ENCODE measurements around the gene ALK. TPM values are rescaled to one million over a fixed set of nuclear protein-coding genes. Genes with fewer than 3 reads are reported as not detected.

ALK gene
- total RNA-seq, 1 experiment from 2014 or later, result not detected

DNA sequence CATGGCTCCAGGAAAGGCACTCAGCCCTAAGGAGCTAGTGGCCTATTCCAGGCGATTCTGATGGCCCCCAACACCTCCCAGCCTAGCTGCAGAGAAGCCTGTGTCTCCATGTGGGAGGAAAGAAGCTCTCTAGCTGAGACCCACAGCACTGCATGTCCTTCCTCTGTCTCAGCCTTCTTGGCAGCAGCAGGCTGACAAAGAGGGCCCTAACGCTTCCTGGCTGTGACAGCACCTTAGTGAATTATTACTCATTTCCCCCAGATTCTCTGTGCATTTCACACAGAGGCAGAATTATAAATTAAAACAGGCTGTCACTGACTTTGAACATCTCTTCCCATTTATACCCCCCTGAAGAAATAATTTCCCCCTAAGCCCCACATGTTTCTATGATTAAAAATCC, 599.4 kb downstream of the ALK start:
- no peak for DNase-seq (ENCODE audit: low spot score)

DNA sequence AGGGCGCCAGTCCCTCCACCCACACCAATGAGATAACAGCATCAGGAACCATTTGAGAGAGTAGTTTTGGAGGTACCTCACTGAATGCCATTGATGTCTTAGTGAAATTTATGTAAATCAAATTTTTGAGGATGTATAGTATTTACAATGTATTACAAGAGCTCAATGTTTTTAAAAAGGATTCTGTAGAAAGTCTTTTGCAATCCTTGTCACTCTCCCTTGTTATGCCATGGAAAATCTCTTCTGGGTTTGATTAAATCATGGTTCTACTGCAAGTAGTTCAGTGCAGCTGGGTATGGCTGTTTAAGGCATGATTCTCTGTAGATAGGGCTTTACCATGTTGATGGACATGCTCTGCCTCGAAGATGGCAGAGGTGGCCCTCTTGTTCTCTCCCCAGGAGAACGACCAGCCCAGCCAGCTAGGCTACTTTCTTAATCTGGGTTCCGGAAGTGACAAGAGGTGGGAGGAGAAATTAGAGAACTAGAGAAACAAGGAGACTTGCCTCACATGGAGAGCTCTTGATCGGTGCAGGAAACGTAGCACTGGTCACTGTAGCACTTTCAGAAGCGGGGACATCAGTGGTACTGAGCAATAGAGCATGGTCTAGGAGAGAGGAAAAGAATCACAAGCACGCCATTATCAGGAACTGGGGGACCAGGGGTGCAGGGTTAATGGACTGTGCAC, 603.4 kb downstream of the ALK start:
- no peak for DNase-seq (ENCODE audit: low spot score)

GRCh38 chr2:29317077-29317517, 604.3 kb downstream of the ALK start:
- no peak for DNase-seq (ENCODE audit: low spot score)

GRCh38 chr2:29314816-29315571, 606.4 kb downstream of the ALK start:
- DNase-seq (ENCODE audit: low spot score), result peak; percentile 6

DNA sequence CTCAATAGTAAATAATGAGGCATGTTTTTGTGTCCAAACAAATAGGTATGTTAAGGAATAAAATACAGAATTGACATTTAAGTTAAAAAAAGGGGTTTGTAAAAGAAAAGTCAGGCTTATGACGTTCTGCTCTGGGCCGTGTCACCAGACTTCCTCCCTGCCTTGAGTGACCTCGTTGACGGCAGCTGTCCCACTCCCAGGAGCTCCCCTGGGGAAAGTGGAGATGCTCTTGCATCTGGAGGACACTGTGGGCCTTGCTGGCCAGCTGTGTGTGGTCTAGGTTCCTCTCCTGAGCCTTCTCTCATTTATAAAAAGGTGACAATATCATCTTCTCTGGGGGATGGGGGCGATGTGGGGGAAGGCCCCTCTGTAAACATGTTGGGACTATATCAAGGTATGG, 609.9 kb downstream of the ALK start:
- DNase-seq (ENCODE audit: low spot score), result no peak

GRCh38 chr2:29310650-29311348, 610.6 kb downstream of the ALK start:
- DNase-seq (ENCODE audit: low spot score), result no peak

DNA sequence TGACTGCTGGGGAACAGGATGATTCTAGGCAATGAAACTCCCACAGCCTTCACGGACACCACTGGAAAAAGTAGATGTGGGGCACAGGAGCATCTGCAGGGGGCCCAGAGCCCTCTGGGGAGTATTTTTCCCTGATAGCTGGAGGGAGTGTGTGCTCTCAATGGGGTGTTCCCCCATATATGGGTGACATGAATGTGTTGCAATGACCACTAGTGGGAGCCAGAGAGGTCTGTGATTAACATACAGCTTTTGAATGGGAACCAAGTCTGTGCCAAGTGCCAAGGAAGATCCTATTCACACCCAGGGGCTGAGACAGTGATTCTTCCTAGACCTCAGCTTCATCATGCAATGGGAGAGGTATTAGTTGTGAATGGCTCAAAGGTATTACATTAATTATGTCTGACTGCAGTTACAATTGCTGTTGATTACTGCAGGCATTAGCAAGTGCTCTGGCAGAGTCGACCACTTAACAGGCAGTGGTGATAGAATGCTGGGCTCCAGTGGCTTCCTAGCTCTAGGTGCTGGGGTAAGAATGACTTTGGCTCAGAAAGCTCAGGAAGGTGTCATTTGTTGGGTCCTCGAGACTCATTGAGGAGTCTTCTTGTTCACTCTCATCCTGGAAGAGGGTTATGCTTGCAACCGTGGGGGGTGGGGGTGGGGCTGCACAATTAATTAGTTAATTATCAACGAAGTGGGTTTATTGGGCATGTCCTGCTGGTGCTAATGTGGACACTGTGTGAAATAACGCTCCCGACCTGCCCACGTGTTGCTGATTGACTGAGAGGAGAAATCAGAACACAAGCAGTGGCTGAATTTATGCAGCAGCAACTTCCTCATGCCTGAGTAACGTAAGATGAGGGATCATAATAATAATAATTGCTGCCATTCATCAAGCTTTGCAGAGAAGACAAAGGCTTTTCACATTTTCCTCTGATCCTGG, 612.0 kb downstream of the ALK start:
- peak; percentile 21 for DNase-seq (ENCODE audit: low spot score)

GRCh38 chr2:29308366-29308765, 613.0 kb downstream of the ALK start:
- no peak for DNase-seq (ENCODE audit: low spot score)

- no peak for DNase-seq (ENCODE audit: low spot score)
Observed at GRCh38 chr2:29307519-29307918, 613.9 kb downstream of the ALK start.

DNA sequence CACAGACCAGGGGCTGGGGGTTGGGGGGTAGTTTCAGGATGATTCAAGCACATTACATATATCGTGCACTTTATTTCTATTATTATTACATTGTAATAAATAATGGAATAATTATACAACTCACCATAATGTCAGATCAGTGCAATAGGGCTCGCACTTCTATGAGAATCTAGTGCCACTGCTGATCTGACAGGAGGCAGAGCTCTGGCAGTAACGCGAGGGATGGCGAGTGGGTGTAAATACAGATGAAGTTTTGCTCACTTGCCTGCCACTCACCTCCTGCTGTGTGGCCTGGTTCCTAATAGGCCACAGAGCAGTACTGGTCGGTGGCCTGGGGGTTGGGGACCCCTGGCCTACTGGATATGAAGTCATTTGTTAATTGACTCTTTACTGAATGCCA, 615.6 kb downstream of the ALK start:
- DNase-seq (ENCODE audit: low spot score), result no peak

DNA sequence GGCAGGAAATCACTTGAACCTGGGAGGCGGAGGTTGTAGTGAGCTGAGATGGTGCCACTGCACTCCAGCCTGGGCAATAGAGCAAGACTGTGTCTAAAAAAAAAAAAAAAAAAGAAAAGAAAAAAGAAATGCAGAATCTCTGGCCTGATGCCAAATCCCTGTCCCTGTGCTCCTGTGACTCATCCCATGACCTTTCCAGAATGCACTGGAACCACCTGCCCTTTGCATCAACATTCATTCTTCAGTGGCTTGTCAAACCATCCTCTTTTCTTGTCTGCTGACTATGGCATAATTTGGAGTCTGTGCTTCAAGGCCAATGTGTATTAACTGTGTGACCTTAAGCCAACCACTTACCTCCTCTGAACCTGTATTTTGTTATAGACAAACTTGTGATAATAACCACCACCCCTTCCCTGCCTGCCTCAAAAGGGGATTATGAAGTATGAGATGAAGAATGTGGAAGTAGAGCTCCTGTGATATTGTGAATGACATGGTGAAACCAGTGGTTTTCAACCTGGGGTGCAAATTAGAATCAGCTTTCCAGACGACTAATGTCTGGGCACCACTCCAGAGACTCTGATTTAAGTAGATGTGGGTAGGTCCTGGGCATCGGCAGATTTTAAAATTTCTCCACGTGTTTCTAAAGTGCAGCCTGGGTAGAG, 616.9 kb downstream of the ALK start:
- DNase-seq (ENCODE audit: low spot score), result no peak

DNA sequence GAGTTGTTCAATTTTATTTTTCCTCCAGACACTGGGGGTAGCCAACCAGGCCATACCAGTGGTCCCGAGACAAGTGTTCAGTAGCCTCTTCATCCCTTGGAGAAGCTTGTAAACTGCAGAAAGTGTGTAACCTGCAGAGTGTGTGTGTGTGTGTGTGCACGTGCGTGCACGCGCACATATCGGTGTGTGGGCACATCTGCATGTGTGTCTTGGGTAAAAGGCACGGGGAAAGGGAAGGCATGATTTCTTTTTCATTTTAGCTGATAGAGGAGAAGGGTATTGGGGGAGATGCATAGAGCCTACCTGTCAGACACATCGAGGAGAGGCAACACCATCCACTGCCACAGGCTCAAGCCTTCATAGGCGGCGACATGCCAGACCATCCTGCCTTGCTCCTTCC, 624.8 kb downstream of the ALK start:
- DNase-seq (ENCODE audit: low spot score), result no peak

GRCh38 chr2:29295845-29296244, 625.5 kb downstream of the ALK start:
- no peak for DNase-seq (ENCODE audit: low spot score)

- DNase-seq (ENCODE audit: low spot score), result no peak
Observed at GRCh38 chr2:29293830-29294438, 627.5 kb downstream of the ALK start.

- no peak for DNase-seq (ENCODE audit: low spot score)
Observed at GRCh38 chr2:29290293-29291047, 630.9 kb downstream of the ALK start.

- DNase-seq (ENCODE audit: low spot score), result no peak
Observed at GRCh38 chr2:29284671-29285070, 636.7 kb downstream of the ALK start.

GRCh38 chr2:29281916-29282247, 639.5 kb downstream of the ALK start:
- no peak for DNase-seq (ENCODE audit: low spot score)

GRCh38 chr2:29281086-29281915, 640.1 kb downstream of the ALK start:
- peak; percentile 47 for DNase-seq (ENCODE audit: low spot score)

GRCh38 chr2:29278966-29279365, 642.4 kb downstream of the ALK start:
- DNase-seq (ENCODE audit: low spot score), result no peak
